NCI-H2081 treated with DMSO at 0.1 percent for 48 hours (cell line): ENCODE results near the gene LMBR1.
"Not testable (repeated sequence)": the region's sequence is repeated elsewhere in the genome, so short reads cannot be mapped to it uniquely, and the experiment has no call there.

Source experiments
- DNase-seq: peaks from one replicate; lab custom pipeline; 2025; lab: John Stamatoyannopoulos, UW

Gene LMBR1

DNA sequence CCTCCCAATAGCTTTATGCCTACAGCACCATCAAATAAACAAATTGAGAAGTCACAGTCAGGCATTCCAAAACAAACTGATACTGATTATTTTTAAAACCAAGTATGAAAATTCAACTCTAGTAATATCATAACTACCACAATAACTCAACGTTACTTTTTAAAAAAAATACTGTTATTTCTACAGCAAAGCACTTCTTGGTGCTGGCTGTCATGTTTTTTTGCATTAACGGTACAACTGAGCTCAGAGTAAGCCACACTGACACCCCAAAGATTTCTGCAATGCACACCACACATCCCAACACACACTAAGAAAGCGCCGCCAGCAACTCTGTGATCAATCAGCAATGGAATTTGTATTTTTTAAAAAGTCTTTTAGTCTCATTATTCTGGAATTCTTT is 138.8 kb downstream of the LMBR1 start:
- DNase-seq = no peak

- no peak for DNase-seq
Observed at GRCh38 chr7:156753630-156754029, 139.4 kb downstream of the LMBR1 start.

DNA sequence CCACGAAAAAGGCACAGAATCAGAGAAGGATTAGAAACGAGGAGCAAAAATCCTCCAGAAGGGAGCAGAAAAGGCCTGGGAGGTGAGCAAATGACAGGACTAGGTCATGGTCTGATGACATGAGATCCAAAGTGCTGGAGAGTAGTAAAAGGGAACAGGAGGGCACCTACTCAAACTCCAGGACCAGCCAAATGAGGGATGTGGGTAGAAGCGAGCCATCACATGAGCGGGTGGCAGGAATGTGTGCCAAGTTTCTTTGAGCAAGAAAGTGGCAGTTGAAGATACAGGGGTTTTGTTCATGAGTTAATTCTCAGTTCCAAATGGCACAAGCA is 139.8 kb downstream of the LMBR1 start:
- no peak for DNase-seq

- no peak for DNase-seq
Observed at GRCh38 chr7:156752367-156753228, 140.4 kb downstream of the LMBR1 start.

DNA sequence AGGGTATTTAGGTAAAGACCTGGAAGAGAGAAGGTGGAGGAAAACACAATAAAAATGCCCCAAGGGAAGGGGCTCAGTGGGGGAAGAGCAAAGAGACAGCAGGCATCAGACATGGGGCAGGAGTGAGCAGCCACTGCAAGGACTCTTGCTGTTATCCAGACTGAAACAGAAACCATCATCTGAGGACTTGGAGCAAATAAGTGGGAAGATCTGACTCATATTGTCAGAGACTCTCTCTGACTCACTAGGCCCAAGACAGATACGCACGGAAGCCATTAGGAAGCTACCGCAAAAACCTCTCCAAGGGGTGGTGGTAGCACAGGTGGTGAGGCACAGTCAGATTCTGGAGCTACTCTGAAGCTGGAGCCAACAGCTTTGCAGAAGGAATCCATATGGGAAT is 141.7 kb downstream of the LMBR1 start:
- DNase-seq = no peak

- no peak for DNase-seq
Observed at GRCh38 chr7:156747718-156748117, 145.3 kb downstream of the LMBR1 start.

GRCh38 chr7:156746891-156747290 is 146.1 kb downstream of the LMBR1 start:
- no peak for DNase-seq

DNA sequence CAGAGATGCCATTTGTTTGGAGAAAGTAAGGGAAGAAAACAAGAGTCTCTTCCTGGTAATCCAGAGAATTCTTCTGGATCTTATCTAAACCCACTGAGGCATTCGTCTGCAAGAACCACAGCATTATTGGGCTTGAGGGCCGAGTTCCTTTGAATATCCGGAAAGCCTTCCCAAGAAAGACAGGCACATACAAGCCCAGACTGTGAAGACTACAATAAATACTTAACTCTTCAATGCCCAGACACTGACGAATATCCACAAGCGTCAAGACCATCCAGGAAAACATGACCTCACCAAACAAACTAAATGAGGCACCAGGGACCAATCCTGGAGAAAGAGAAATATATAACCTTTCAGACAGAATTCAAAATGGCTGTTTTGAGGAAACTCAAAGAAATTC is 153.4 kb downstream of the LMBR1 start:
- DNase-seq = no peak

- no peak for DNase-seq
Observed at GRCh38 chr7:156735851-156736250, 157.1 kb downstream of the LMBR1 start.

DNA sequence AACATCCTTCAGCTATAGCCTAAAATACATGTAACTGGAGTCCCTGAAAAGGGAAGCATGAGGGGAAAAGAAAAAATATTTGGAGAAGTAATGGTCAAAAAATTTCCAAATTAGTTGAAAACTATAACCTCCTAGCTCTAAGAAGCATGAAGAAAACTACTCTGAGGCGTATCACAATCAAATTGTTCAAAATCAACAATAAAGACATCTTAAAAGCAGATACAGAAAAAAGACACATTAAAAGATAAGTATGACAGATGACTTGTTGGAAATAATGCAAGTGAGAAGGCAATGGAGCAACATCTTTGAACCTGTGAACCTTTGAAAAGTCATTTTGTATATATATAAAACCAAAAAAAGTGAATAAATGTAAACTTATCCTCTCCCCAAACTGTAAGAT is 159.3 kb downstream of the LMBR1 start:
- DNase-seq = no peak

DNA sequence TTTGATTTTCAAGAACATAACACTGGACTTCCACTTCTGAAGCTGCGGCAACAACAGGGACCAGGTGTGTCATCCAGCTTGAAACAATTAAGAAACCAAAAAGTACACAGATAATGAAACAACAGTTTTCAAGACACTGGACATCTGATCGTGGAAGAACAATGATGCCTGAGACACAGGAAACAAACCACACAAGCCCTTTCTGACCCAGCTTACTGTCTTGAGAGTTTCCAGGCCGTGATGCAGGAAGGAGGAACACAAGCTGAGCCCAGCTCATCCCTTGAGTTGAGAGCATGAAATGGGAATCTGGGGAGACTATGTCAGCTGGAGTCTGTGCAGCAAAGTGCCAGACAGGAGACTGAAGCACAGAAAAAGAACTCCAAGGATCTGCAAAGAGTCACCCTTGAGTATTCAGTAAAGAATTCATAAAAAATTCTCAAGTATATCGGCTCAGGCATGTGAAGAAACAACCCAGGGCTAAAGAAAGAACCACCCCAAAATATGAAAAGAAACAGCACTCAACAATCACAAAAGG is 160.8 kb downstream of the LMBR1 start:
- no peak for DNase-seq

DNA sequence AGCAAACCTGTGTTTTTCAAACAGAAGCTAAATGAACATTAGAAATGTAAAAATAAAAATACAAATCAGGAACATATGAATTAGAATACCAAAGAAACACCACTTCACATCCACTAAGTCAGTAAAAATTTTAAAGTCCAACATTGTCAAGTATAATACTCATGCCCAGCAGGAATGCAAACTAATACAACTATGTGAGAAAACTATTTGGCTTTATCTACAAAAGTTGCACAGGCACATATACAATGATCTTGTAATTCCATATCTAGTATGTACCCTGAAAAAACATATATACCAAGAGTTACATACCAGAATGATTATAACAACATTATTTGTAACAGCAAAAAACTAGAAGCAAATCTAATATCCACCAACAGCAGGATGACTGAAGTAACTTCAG is 161.3 kb downstream of the LMBR1 start:
- DNase-seq = no peak

- no peak for DNase-seq
Observed at GRCh38 chr7:156725936-156726335, 167.0 kb downstream of the LMBR1 start.

DNA sequence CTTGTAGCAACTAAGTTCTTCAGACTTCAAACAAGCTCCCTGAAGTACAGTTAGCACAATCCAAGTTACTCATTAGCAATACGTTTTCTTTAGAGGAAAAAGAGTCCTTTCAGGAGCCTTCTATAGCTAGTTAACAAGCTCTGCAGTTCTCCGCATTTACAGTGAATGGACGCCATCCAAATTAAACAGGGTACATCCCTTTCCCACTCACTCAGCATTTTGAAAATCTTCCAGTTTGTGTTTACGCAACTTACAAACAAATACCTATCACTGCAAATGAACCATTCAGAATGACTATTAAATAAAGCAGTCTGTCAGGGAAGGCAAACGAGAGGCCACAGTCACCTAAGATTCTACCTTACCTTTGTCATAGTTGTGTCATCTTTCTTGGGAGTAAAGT is 167.9 kb downstream of the LMBR1 start:
- DNase-seq = no peak

GRCh38 chr7:156722043-156722826 is 170.7 kb downstream of the LMBR1 start:
- no peak for DNase-seq

DNA sequence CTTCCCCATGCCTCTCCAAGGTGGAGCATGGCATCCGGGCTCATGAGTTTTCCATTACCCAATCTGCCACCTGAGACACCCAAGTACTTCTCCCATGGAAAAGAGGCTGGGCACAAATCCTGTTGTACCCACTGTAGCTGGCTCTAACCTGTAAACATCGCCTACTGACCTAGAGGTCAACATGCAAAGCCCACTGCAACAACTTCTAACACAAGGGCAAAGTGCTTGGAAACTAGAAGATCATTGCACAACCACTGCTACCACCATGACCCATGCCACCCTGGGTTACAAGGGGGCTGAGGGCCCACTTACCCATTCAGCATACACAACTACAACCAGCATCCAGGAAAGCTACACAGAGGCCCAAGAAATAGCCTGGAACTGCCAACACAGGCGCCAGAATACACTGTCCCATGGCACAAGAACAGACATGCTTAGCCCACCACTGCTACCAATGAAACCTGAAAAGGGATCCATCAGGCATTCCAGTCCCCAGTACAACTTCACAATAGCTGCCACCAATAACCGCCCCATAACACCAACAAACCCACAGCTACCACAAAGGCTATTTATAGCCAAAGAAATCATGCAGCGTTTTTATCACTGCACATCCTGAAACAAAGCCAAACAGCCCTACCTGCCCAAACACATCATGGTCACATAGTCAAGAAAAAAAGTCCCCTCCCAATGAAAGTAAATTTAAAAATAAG is 189.1 kb downstream of the LMBR1 start:
- no peak for DNase-seq

DNA sequence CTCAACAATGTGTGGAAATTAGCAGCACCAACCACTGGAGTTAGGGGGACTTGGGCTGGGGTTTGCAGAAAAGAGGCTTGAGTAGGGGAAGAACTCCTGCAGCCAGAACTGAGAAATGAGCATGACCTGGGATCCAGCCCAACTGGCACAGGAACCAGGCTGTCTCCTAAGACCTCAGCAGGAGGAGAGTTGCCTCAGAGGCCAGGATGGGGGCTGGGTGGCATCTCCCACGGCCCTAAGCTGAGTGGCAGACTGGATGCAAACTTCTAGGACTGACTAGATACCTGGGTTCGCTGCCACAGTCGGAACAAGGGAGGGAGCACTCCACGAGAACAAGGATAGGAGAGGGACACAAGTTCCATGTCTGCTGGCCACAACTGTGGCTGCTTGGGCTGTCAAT is 189.8 kb downstream of the LMBR1 start:
- DNase-seq = no peak

- DNase-seq = no peak
Observed at GRCh38 chr7:156702399-156702798, 190.6 kb downstream of the LMBR1 start.

GRCh38 chr7:156701787-156702186 is 191.2 kb downstream of the LMBR1 start:
- not testable (repeated sequence) for DNase-seq

DNA sequence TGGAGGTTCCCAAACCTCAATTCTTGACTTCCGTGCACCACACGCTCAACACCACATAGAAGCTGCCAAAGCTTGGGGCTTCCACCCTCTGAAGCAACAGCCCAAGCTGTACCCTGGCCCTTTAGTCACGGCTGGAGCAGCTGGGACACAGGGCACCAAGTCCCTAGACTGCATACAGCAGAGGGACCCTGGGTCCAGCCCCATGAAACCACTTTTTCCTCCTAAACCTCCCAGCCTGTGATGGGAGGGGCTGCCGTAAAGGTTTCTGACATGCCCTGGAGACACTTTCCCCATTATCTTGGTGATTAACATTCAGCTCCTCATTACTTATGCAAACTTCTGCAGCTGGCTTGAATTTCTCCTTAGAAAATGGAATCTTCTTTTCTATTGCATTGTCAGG is 194.5 kb downstream of the LMBR1 start:
- not testable (repeated sequence) for DNase-seq

DNA sequence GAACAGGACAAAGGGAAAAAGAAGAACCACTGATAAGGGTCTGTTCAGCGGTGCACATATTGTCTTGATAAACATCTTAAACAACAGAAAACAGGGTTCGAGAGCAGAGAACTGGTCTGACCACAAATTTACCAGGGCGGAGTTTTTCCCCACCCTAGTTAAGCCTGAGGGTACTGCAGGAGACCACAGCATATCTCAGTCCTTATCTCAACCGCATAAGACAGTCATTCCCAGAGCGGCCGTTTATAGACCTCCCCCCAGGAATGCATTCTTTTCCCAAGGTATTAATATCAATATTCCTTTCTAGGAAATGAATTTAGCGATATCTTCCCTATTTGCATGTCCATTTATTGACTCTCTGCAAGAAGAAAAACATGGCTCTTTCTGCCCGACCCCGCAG is 195.7 kb downstream of the LMBR1 start:
- DNase-seq = not testable (repeated sequence)

- no peak for DNase-seq
Observed at GRCh38 chr7:156693627-156694026, 199.4 kb downstream of the LMBR1 start.

GRCh38 chr7:156692849-156693248 is 200.1 kb downstream of the LMBR1 start:
- no peak for DNase-seq
